Neural cell (in vitro differentiated cells): ENCODE results near the gene CD47. TPM values are rescaled to one million over a fixed set of nuclear protein-coding genes. Genes with fewer than 3 reads are reported as not detected.

Experiments used
- H2AFZ ChIP-seq: fragments of 200-600, 300-800 bp; sonication (generic), shearing (Covaris generic); 2 replicates; pipeline ENCODE4 v1.6.0; 2014; ENCODE audit warnings: low read depth, mild to moderate bottlenecking, antibody characterized with exemption, low read length, moderate library complexity
- H3F3A ChIP-seq: fragments of 200-600 bp; shearing (Covaris generic); 2 replicates; pipeline ENCODE4 v1.6.1; 2016; ENCODE audit warnings: mild to moderate bottlenecking, moderate library complexity, mixed read lengths, antibody characterized with exemption, low read length; ENCODE audit not compliant: insufficient read depth, poor library complexity, severe bottlenecking
- H3K27ac ChIP-seq: fragments of 200-600, 300-800 bp; sonication (generic), shearing (Covaris generic); 2 replicates; pipeline ENCODE4 v1.5.1; 2014; ENCODE audit warnings: mild to moderate bottlenecking, low read length, moderate library complexity
- H3K27me3 ChIP-seq: fragments of 300-800, 200-600 bp; sonication (generic), shearing (Covaris generic); 2 replicates; pipeline ENCODE4 v1.6.0; 2014; ENCODE audit warnings: mild to moderate bottlenecking, low read depth, low read length, moderate library complexity; ENCODE audit not compliant: insufficient read depth
- H3K36me3 ChIP-seq: fragments of 300-800, 200-600 bp; sonication (generic), shearing (Covaris generic); 2 replicates; pipeline ENCODE4 v1.5.1; 2014; ENCODE audit warnings: mild to moderate bottlenecking, antibody characterized with exemption, low read length, moderate library complexity; ENCODE audit not compliant: insufficient read depth
- H3K4me2 ChIP-seq: fragments of 300-800, 200-600 bp; sonication (generic), shearing (Covaris generic); 2 replicates; pipeline ENCODE4 v1.6.0; 2014; ENCODE audit warnings: mild to moderate bottlenecking, low read length
- H3K4me3 ChIP-seq: fragments of 300-800, 200-600 bp; sonication (generic), shearing (Covaris generic); 2 replicates; pipeline ENCODE4 v1.5.1; 2014; ENCODE audit warnings: mild to moderate bottlenecking, low read length, moderate library complexity
- H3K79me2 ChIP-seq: fragments of 200-600 bp; shearing (Covaris generic); replicated peaks from 2 replicates; pipeline ENCODE4 v1.6.0; 2014; ENCODE audit warnings: mild to moderate bottlenecking, low read length, moderate library complexity; ENCODE audit not compliant: insufficient read depth
- H3K9ac ChIP-seq: fragments of 300-800, 200-600 bp; sonication (generic), shearing (Covaris generic); 2 replicates; pipeline ENCODE4 v1.6.1; 2016; ENCODE audit warnings: mild to moderate bottlenecking, low read length, mixed read lengths
- H3K9me2 ChIP-seq: fragments of 200-600 bp; shearing (Covaris generic); 2 replicates; pipeline ENCODE4 v1.6.1; 2016; ENCODE audit warnings: mild to moderate bottlenecking, low read length, mixed read lengths; ENCODE audit not compliant: insufficient read depth
- H3K9me3 ChIP-seq: fragments of 200-600, 300-800 bp; sonication (generic), shearing (Covaris generic); 2 replicates; pipeline ENCODE4 v1.6.1; 2016; ENCODE audit warnings: mild to moderate bottlenecking, mixed run types, low read length, moderate library complexity, mixed read lengths
- H4K20me1 ChIP-seq: fragments of 200-600 bp; shearing (Covaris generic); 2 replicates; pipeline ENCODE4 v1.6.1; 2016; ENCODE audit warnings: mild to moderate bottlenecking, mixed run types; ENCODE audit not compliant: insufficient read depth
- CTCF ChIP-seq: fragments of 450-650 bp; IDR thresholded peaks from 2 replicates; pipeline ENCODE4 v1.5.1; 2014; ENCODE audit warnings: antibody characterized with exemption, mild to moderate bottlenecking, moderate library complexity; ENCODE audit not compliant: poor library complexity, severe bottlenecking
- EP300 ChIP-seq: fragments of 450-650 bp; conservative IDR thresholded peaks from 2 replicates; pipeline ENCODE4 v1.6.1; 2014; ENCODE audit warnings: antibody characterized with exemption, mild to moderate bottlenecking, moderate library complexity; ENCODE audit not compliant: poor library complexity, severe bottlenecking
- EZH2 ChIP-seq: fragments of 200-600, 300-800 bp; shearing (Covaris generic), sonication (generic); IDR thresholded peaks from 2 replicates; pipeline ENCODE4 v1.6.1; 2014; ENCODE audit warnings: antibody characterized with exemption, low read length, borderline replicate concordance, mild to moderate bottlenecking; ENCODE audit not compliant: insufficient read depth, poor library complexity, severe bottlenecking
- MXI1 ChIP-seq: fragments of 450-650 bp; conservative IDR thresholded peaks from 2 replicates; pipeline ENCODE4 v1.6.1; 2014; ENCODE audit warnings: antibody characterized with exemption, mild to moderate bottlenecking; ENCODE audit not compliant: poor library complexity, severe bottlenecking
- POLR2AphosphoS5 ChIP-seq: IDR thresholded peaks from 2 replicates; pipeline ENCODE4 v1.6.1; 2012
- RAD21 ChIP-seq: fragments of 450-650 bp; conservative IDR thresholded peaks from 2 replicates; pipeline ENCODE4 v1.6.1; 2014; ENCODE audit warnings: antibody characterized with exemption, mild to moderate bottlenecking, moderate library complexity
- REST ChIP-seq: IDR thresholded peaks from 2 replicates; pipeline ENCODE4 v1.6.1; 2012; ENCODE audit warnings: borderline replicate concordance
- SMC3 ChIP-seq: fragments of 450-650 bp; conservative IDR thresholded peaks from 2 replicates; pipeline ENCODE4 v1.6.1; 2014; ENCODE audit warnings: antibody characterized with exemption, mild to moderate bottlenecking, moderate library complexity; ENCODE audit not compliant: poor library complexity
- TAF1 ChIP-seq: IDR thresholded peaks from 2 replicates; pipeline ENCODE4 v1.6.1; 2012; ENCODE audit warnings: low read depth
- polyA plus RNA-seq: library from polyadenylated mRNA; depleted of rRNA; stranded (reverse); fragments of >200 nt; gene quantifications from 2 replicates; pipeline ENCODE4 v1.2.3, GENCODE V29; 2014

Gene CD47
- polyA plus RNA-seq, 1 donor from 2014 or later, result 128 TPM

GRCh38 chr3:108118038-108118768 lies 27.4 kb upstream of the CD47 start:
- Histone ChIP-seq H3K79me2 (no peaks in the 10 kb centered on the region), H3K9ac (no peak overlapping the region), H3K27me3 (no peaks in the 10 kb centered on the region), H3F3A (no peaks in the 10 kb centered on the region), H3K4me2 (no peak overlapping the region), H3K27ac (no peak overlapping the region), H4K20me1 (no peaks in the 10 kb centered on the region), H3K9me3 (no peaks in the 10 kb centered on the region), H3K9me2 (no peaks in the 10 kb centered on the region), H3K36me3 (no peaks in the 10 kb centered on the region), H3K4me3 (no peak overlapping the region), H2AFZ (no peak overlapping the region)
- no peak for TF ChIP-seq REST
- no peak for TF ChIP-seq POLR2AphosphoS5
- TF ChIP-seq MXI1, result no peak
- TF ChIP-seq SMC3, result no peak
- no peak for TF ChIP-seq RAD21
- no peak for TF ChIP-seq TAF1
- no peak for TF ChIP-seq CTCF
- TF ChIP-seq EP300, result no peak
- no peak for TF ChIP-seq EZH2

GRCh38 chr3:108117241-108117775 lies 26.5 kb upstream of the CD47 start:
- H3K79me2 ChIP-seq, result no peaks in the 10 kb centered on the region
- H3K4me3 ChIP-seq, result no peak overlapping the region
- no peaks in the 10 kb centered on the region for H3K27me3 ChIP-seq

More at GRCh38 chr3:108117241-108117775, 26.5 kb upstream of the CD47 start:
- no peaks in the 10 kb centered on the region for H3K9me3 ChIP-seq
- H3F3A ChIP-seq, result no peaks in the 10 kb centered on the region
- no peaks in the 10 kb centered on the region for H4K20me1 ChIP-seq
- H3K9ac ChIP-seq, result no peak overlapping the region
- no peak overlapping the region for H3K27ac ChIP-seq
- H3K36me3 ChIP-seq, result no peaks in the 10 kb centered on the region
- no peak overlapping the region for H3K4me2 ChIP-seq
- no peaks in the 10 kb centered on the region for H3K9me2 ChIP-seq
- no peak for TF ChIP-seq SMC3
- TF ChIP-seq MXI1, result no peak
- TF ChIP-seq REST, result no peak
- no peak for TF ChIP-seq EZH2
- no peak for TF ChIP-seq RAD21
- no peak for TF ChIP-seq CTCF
- no peak for TF ChIP-seq EP300
- no peak for TF ChIP-seq TAF1
- TF ChIP-seq POLR2AphosphoS5, result no peak
- no peak overlapping the region for H2AFZ ChIP-seq
